ENCODE measurements around the gene MEGF11.

GRCh38 chr15:66063147-66063546 is 190.4 kb downstream of the MEGF11 start:
- TF ChIP-seq CTCF (IDR thresholded peaks at IDR 0.05) (no peak), POLR2A (IDR thresholded peaks at IDR 0.05) (no peak)
